Pancreas (tissue), 10 donors: Measurements from ENCODE around the gene GCLC. TPM values are rescaled to one million over a fixed set of nuclear protein-coding genes. Genes with fewer than 3 reads are reported as not detected.

Source experiments
- ATAC-seq, 4 donors: fragments of 200-7000 bp; cut with Tn5 transposase; one replicate each; pipeline versions ENCODE4 v1.8.0 to v1.9.1; 2020; ENCODE audit warnings: mild to moderate bottlenecking in 4 of 4, moderate library complexity in 4 of 4
- DNase-seq, 6 donors: peaks; one replicate each; pipeline ENCODE4 v3.0.0-alpha.2; 2020
- FAIRE-seq: peaks from 2 replicates; lab custom pipeline; 2012; peaks lifted over from hg19 to GRCh38; lab: Jason Lieb, UNC
- H3K27ac ChIP-seq, 4 donors: fragments of 200-600 bp; sonication (generic); 1 replicate in 3 of 4; 2 replicates in 1 of 4; pipeline versions ENCODE4 v1.5.0 to v1.8.0; 2020
- H3K27me3 ChIP-seq, 4 donors: fragments of 200-600 bp; one replicate each; pipeline ENCODE4 v1.8.0; 2021
- H3K36me3 ChIP-seq, 3 donors: fragments of 200-600 bp; sonication (generic) in 1 of 3; one replicate each; pipeline versions ENCODE4 v1.5.0 to v1.8.0; 2020 to 2021
- H3K4me1 ChIP-seq, 3 donors: fragments of 200-600 bp; one replicate each; pipeline ENCODE4 v1.8.0; 2021
- H3K4me3 ChIP-seq, 4 donors: fragments of 200-600 bp; sonication (generic) in 2 of 4; one replicate each; pipeline versions ENCODE4 v1.5.0 to v1.8.0; 2020 to 2021
- H3K9me3 ChIP-seq, 4 donors: fragments of 200-600 bp; one replicate each; pipeline ENCODE4 v1.8.0; 2021
- CTCF ChIP-seq, 4 donors: fragments of 200-600 bp; sonication (generic) in 3 of 4; IDR thresholded peaks; one replicate each; pipeline versions ENCODE4 v1.5.0 to v1.8.0; 2021; ENCODE audit warnings: antibody characterized with exemption in 4 of 4
- WGBS, 2 donors: extraction: QIAGEN DNeasy Blood & Tissue Kit; methylation state at CpG; one replicate each; pipeline ENCODE4 v1.1.7; 2013; 5-methylcytosine and 5-hydroxymethylcytosine counted together
- intact Hi-C, 3 donors: fragments of 100-400 bp; cut with DNase I; formaldehyde crosslinking; loops; one replicate each; pipeline versions ENCODE4 v1.11.1 to v1.14.2; 2022
- polyA plus RNA-seq, 2 donors: library from polyadenylated mRNA; stranded (reverse); fragments of 200-250 nt; gene quantifications; one replicate each; pipeline ENCODE4 v1.2.3, GENCODE V29; 2013
- total RNA-seq, 6 donors: library from RNA; stranded (reverse); fragmentation: NEBNext Ultra II Directional in 4 of 6; extraction: Animal tissue kit (Norgen Biotek cat#: 25700) in 4 of 6; gene quantifications; one replicate each; pipeline versions ENCODE4 v1.2.1 to v1.2.4, GENCODE V29; 2021 to 2023
- donor health status: healthy with polysubstance abuse.
- donor health status: DM: no; HTN: no; CAD: no; lungs with moderate emphysema.
- donor health status: DM: no; HTN: no; CAD: no.
- donor health status: control.
- donor health status: control.
- donor health status: Bipolar disorder and iron deficiency.
- donor health status: DM: yes; HTN: yes; CAD: no.
- donor health status: DM: no; HTN: no; CAD: no.
- donor health status: DM: no; HTN: no; CAD: no.
- donor health status: DM: yes; HTN: yes; CAD: no.

GCLC gene
- total and polyA plus RNA-seq, 8 donors = 5.9 to 29.5 (median 16.8) TPM

GRCh38 chr6:53503060-53503459 is 41.8 kb downstream of the GCLC start:
- FAIRE-seq (no peak), DNase-seq (no peak), ATAC-seq (no peak)
- Histone ChIP-seq H3K4me3 (no peak overlapping the region), H3K4me1 (no peaks in the 10 kb centered on the region), H3K36me3 (peaks cover 3 to 63% (median 23%) of the 10 kb centered on the region in 3 donors), H3K27ac (no peak overlapping the region), H3K27me3 (no peaks in the 10 kb centered on the region), H3K9me3 (no peaks in the 10 kb centered on the region)
- 94 to 97% methylated on average over 5 of the region's 5 CpGs for WGBS, 2 donors
- no peak for TF ChIP-seq CTCF (IDR thresholded peaks at IDR 0.05)
- intact Hi-C loops = loop anchor here in 1 of 3 donors (10.0 kb wide), 2 partner anchors 162 to 222 kb away; partner anchors contain the start of gene KLHL31

GRCh38 chr6:53501432-53501831 is 43.5 kb downstream of the GCLC start:
- no peak overlapping the region for H3K27ac ChIP-seq
- H3K9me3 ChIP-seq = no peaks in the 10 kb centered on the region
- no peak for DNase-seq
- WGBS, 2 donors = 68 to 69% methylated on average over 3 of the region's 3 CpGs
- peaks cover 0 to 10% (median 0%) of the 10 kb centered on the region in 3 donors for H3K4me1 ChIP-seq
- intact Hi-C loops = loop anchor here in 1 of 3 donors (10.0 kb wide), 2 partner anchors 163 to 223 kb away; partner anchors contain the start of gene KLHL31
- ATAC-seq = no peak
- H3K36me3 ChIP-seq = peaks cover 1 to 59% (median 23%) of the 10 kb centered on the region in 3 donors
- no peak for TF ChIP-seq CTCF (IDR thresholded peaks at IDR 0.05)
- FAIRE-seq = no peak
- H3K27me3 ChIP-seq = no peaks in the 10 kb centered on the region
- no peak overlapping the region for H3K4me3 ChIP-seq

GRCh38 chr6:53500095-53500494 is 44.8 kb downstream of the GCLC start:
- no peak for TF ChIP-seq CTCF (IDR thresholded peaks at IDR 0.05)
- ATAC-seq = no peak

GRCh38 chr6:53499094-53499493 is 45.8 kb downstream of the GCLC start:
- ATAC-seq (no peak), FAIRE-seq (no peak), DNase-seq (no peak)
- no peak overlapping the region for H3K27ac ChIP-seq
- H3K9me3 ChIP-seq = no peaks in the 10 kb centered on the region
- peaks cover 0 to 39% (median 10%) of the 10 kb centered on the region in 3 donors for H3K36me3 ChIP-seq
- no peaks in the 10 kb centered on the region for H3K27me3 ChIP-seq
- WGBS, 2 donors = 85 to 90% methylated on average over 3 of the region's 3 CpGs
- H3K4me1 ChIP-seq = peaks cover 0 to 10% (median 0%) of the 10 kb centered on the region in 3 donors
- no peak overlapping the region for H3K4me3 ChIP-seq
- intact Hi-C loops = loop anchor here in 2 of 3 donors (10.0 kb wide), 2 partner anchors 146 to 156 kb away; no protein-coding TSS in a partner anchor
- no peak for TF ChIP-seq CTCF (IDR thresholded peaks at IDR 0.05)

More at GRCh38 chr6:53500095-53500494, 44.8 kb downstream of the GCLC start:
- Histone ChIP-seq H3K27ac (no peak overlapping the region), H3K4me1 (peaks cover 0 to 10% (median 0%) of the 10 kb centered on the region in 3 donors), H3K36me3 (peaks cover 0 to 46% (median 20%) of the 10 kb centered on the region in 3 donors), H3K4me3 (no peak overlapping the region), H3K27me3 (no peaks in the 10 kb centered on the region), H3K9me3 (no peaks in the 10 kb centered on the region)
- intact Hi-C loops = loop anchor here in 1 of 3 donors (10.0 kb wide), 2 partner anchors 165 to 225 kb away; partner anchors contain the start of gene KLHL31
- DNase-seq (no peak), FAIRE-seq (no peak)
- 96 to 97% methylated on average over 4 of the region's 4 CpGs for WGBS, 2 donors

- Histone ChIP-seq H3K4me3 (no peak overlapping the region), H3K27me3 (no peaks in the 10 kb centered on the region), H3K36me3 (peaks cover 0 to 37% (median 9%) of the 10 kb centered on the region in 3 donors), H3K9me3 (no peaks in the 10 kb centered on the region), H3K4me1 (peaks cover 0 to 12% (median 4%) of the 10 kb centered on the region in 3 donors), H3K27ac (no peak overlapping the region)
- FAIRE-seq (no peak), DNase-seq (no peak), ATAC-seq (no peak)
- WGBS, 2 donors = 87% methylated on average over 6 of the region's 6 CpGs
- intact Hi-C loops = loop anchor here in 2 of 3 donors (10.0 kb wide), 2 partner anchors 146 to 156 kb away; no protein-coding TSS in a partner anchor
- no peak for TF ChIP-seq CTCF (IDR thresholded peaks at IDR 0.05)
Observed at GRCh38 chr6:53498649-53499048, 46.3 kb downstream of the GCLC start.
